K562 (cell line): ENCODE data around the gene SLC7A9. TPM values are rescaled to one million over a fixed set of nuclear protein-coding genes. Genes with fewer than 3 reads are reported as not detected.

Source experiments
- ATAC-seq: fragments of 200-7000 bp; cut with Tn5 transposase; 3 replicates; pipeline ENCODE4 v1.9.1; 2020; ENCODE audit warnings: moderate library complexity
- BruUV-seq: library from RNA; stranded (reverse); fragments of 400-500 nt; replicated peaks from 2 replicates; lab custom pipeline; 2021; lab: Mats Ljungman, UMichigan
- CTCF ChIA-PET: fragments of 300-600 bp; formaldehyde crosslinking; extraction: SDS; loops from one replicate; lab custom pipeline; 2021; ENCODE audit warnings: low intra/inter-chr PET ratio; lab: Yijun Ruan, JAX
- POLR2A ChIA-PET: fragments of 300-600, 350-650 bp; sonication (Branson Sonifier 250); formaldehyde crosslinking; extraction: SDS; loops from one replicate; lab custom pipeline; 2021; ENCODE audit warnings: antibody characterized with exemption, inconsistent platforms; lab: Yijun Ruan, JAX
- DNase-seq, 4 experiments: peaks; one replicate each; pipeline versions ENCODE4 v3.0.0 to v3.0.0-alpha.2; 2011 to 2018; ENCODE audit warnings: low spot score in 3 of 4, mixed read lengths in 3 of 4; ENCODE audit errors: extremely low read depth in 1 of 4
- FAIRE-seq: peaks from 2 replicates; lab custom pipeline; 2011; peaks lifted over from hg19 to GRCh38; lab: Jason Lieb, UNC
- H2AFZ ChIP-seq: 2 replicates; pipeline ENCODE4 v1.6.0; 2011; ENCODE audit warnings: low read depth, low read length, control low read depth, inconsistent platforms
- H3K27ac ChIP-seq: fragments of 200-600 bp; 3 replicates; pipeline ENCODE4 v1.8.0; 2011; ENCODE audit warnings: low read depth, mild to moderate bottlenecking, control low read depth, inconsistent platforms, low read length, moderate library complexity, mixed read lengths; ENCODE audit errors: extremely low read depth
- H3K27me3 ChIP-seq, 2 experiments: fragments of 300-600 bp in 1 of 2; 2 replicates in 1 of 2; 3 replicates in 1 of 2; pipeline versions ENCODE4 v1.6.0 to v1.8.0; 2011; ENCODE audit warnings: inconsistent platforms in 2 of 2, low read length in 2 of 2, mild to moderate bottlenecking in 1 of 2, mixed read lengths in 1 of 2, moderate library complexity in 1 of 2; ENCODE audit not compliant: control insufficient read depth in 2 of 2, insufficient read depth in 2 of 2
- H3K36me3 ChIP-seq: fragments of 300-600 bp; 3 replicates; pipeline ENCODE4 v1.8.0; 2011; ENCODE audit warnings: mild to moderate bottlenecking, low read length, inconsistent platforms; ENCODE audit not compliant: control insufficient read depth, insufficient read depth
- H3K4me1 ChIP-seq, 2 experiments: fragments of 200-600 bp in 1 of 2; replicated peaks in 1 of 2; 2 replicates in 1 of 2; 3 replicates in 1 of 2; pipeline versions ENCODE4 v1.5.1 to v1.8.0; 2011; ENCODE audit warnings: inconsistent platforms in 2 of 2, low read length in 2 of 2, mild to moderate bottlenecking in 1 of 2, mixed read lengths in 1 of 2, moderate library complexity in 1 of 2; ENCODE audit not compliant: control insufficient read depth in 2 of 2, insufficient read depth in 2 of 2
- H3K4me2 ChIP-seq: 2 replicates; pipeline ENCODE4 v1.6.1; 2011; ENCODE audit warnings: low read length, control low read depth, inconsistent platforms, mixed read lengths; ENCODE audit not compliant: insufficient read depth
- H3K4me3 ChIP-seq: fragments of 200-600 bp; sonication (generic), shearing (Covaris generic); 2 replicates; pipeline ENCODE4 v1.5.1; 2016; ENCODE audit warnings: control low read depth, inconsistent platforms
- H3K79me2 ChIP-seq: fragments of 200-600 bp; 3 replicates; pipeline ENCODE4 v1.8.0; 2011; ENCODE audit warnings: low read length, inconsistent platforms; ENCODE audit not compliant: control insufficient read depth, insufficient read depth
- H3K9ac ChIP-seq, 2 experiments: 2 replicates each; pipeline versions ENCODE4 v1.6.0 to v1.6.1; 2011; ENCODE audit warnings: low read depth in 2 of 2, low read length in 2 of 2, control low read depth in 1 of 2, inconsistent platforms in 1 of 2, mild to moderate bottlenecking in 1 of 2, mixed read lengths in 1 of 2; ENCODE audit not compliant: insufficient read depth in 1 of 2
- H3K9me1 ChIP-seq: one replicate; pipeline ENCODE4 v1.6.0; 2011; ENCODE audit warnings: inconsistent platforms, mild to moderate bottlenecking, low read length, moderate library complexity; ENCODE audit not compliant: control insufficient read depth, insufficient read depth
- H3K9me3 ChIP-seq: replicated peaks from 2 replicates; pipeline ENCODE4 v1.5.1; 2011; ENCODE audit warnings: low read depth, low read length, inconsistent platforms; ENCODE audit not compliant: control insufficient read depth, insufficient read depth
- H4K20me1 ChIP-seq: replicated peaks from 2 replicates; pipeline ENCODE4 v1.6.1; 2011; ENCODE audit warnings: low read length, inconsistent platforms, mixed read lengths; ENCODE audit not compliant: control insufficient read depth, insufficient read depth
- ATF6 ChIP-seq: sonication (generic); formaldehyde crosslinking; IDR thresholded peaks from 2 replicates; pipeline ENCODE4 v1.4.0; 2020; ENCODE audit warnings: mild to moderate bottlenecking, missing genetic modification reagents
- BMI1 ChIP-seq: fragments of 150-350 bp; IDR thresholded peaks from 2 replicates; pipeline ENCODE4 v1.6.1; 2014; ENCODE audit warnings: low read length
- BRF2 ChIP-seq: IDR thresholded peaks from 3 replicates; pipeline ENCODE4 v1.6.1; 2011; ENCODE audit warnings: borderline replicate concordance, mild to moderate bottlenecking; ENCODE audit not compliant: insufficient read length, insufficient read depth
- CHAMP1 ChIP-seq: fragments of 450-650 bp; IDR thresholded peaks from 2 replicates; pipeline ENCODE4 v1.6.1; 2016; ENCODE audit warnings: mild to moderate bottlenecking
- COPS2 ChIP-seq: fragments of 450-650 bp; conservative IDR thresholded peaks from 2 replicates; pipeline ENCODE4 v1.6.1; 2016; ENCODE audit warnings: mild to moderate bottlenecking, moderate library complexity
- CREM ChIP-seq: IDR thresholded peaks from 2 replicates; pipeline ENCODE4 v1.6.1; 2014; ENCODE audit warnings: antibody characterized with exemption, low read depth
- KLF1 ChIP-seq: fragments of 450-650 bp; IDR thresholded peaks from 2 replicates; pipeline ENCODE4 v1.6.1; 2016; ENCODE audit warnings: missing genetic modification characterization, missing compliant biosample characterization
- TAF1 ChIP-seq: IDR thresholded peaks from 2 replicates; pipeline ENCODE4 v1.6.1; 2011; ENCODE audit warnings: mild to moderate bottlenecking, low read length, moderate library complexity; ENCODE audit not compliant: insufficient read depth, control insufficient read depth, severe bottlenecking; ENCODE audit errors: extremely low read depth
- USF1 ChIP-seq: sonication (generic); formaldehyde crosslinking; IDR thresholded peaks from 2 replicates; pipeline ENCODE4 v1.9.0; 2022; ENCODE audit warnings: mild to moderate bottlenecking, missing genetic modification reagents
- ZNF639 ChIP-seq, 2 experiments: fragments of 200-800 bp in 1 of 2; sonication (Bioruptor generic) in 1 of 2; sonication (generic) in 1 of 2; formaldehyde crosslinking in 1 of 2; IDR thresholded peaks in 1 of 2; conservative IDR thresholded peaks in 1 of 2; 2 replicates each; pipeline versions ENCODE4 v1.5.0 to v1.6.1; 2016 to 2020; ENCODE audit warnings: missing compliant biosample characterization in 1 of 2, missing genetic modification characterization in 1 of 2, missing genetic modification reagents in 1 of 2
- WGBS: fragments of 100-300 bp; shearing (Covaris generic); methylation state at CpG from one replicate; pipeline ENCODE4 v1.1.6; 2016; ENCODE audit warnings: low coverage, mixed read lengths; ENCODE audit not compliant: insufficient coverage; ENCODE audit errors: missing lambda C conversion rate; 5-methylcytosine and 5-hydroxymethylcytosine counted together
- in situ Hi-C: fragments of 300-500 bp; cut with MboI; formaldehyde crosslinking; loops from 4 replicates; pipeline ENCODE4 v1.15.0; 2018; ENCODE audit warnings: inconsistent platforms, mixed read lengths
- intact Hi-C: fragments of 100-400 bp; cut with micrococcal nuclease; formaldehyde crosslinking; loops from 2 replicates; pipeline ENCODE4 v1.14.2; 2022
- polyA plus RNA-seq, 8 experiments: library from polyadenylated mRNA; depleted of rRNA in 4 of 8; stranded (reverse) in 5 of 8; unstranded in 3 of 8; fragments of >200 nt; fragmentation: Nextera tagmentation in 2 of 8; fragmentation: Illumina TruSeq in 1 of 8; extraction: Ambion mirVana in 2 of 8; extraction: Trizol in 1 of 8; gene quantifications; 2 replicates each; pipeline versions ENCODE4 v1.2.1 to v1.2.3, GENCODE V29; 2011 to 2014; ENCODE audit warnings: inconsistent platforms in 1 of 8, missing spikeins in 1 of 8
- total RNA-seq, 7 experiments: library from RNA; depleted of rRNA in 6 of 7; stranded (reverse); fragments of >200 nt in 6 of 7; fragmentation: Illumina TruSeq in 2 of 7; extraction: Trizol in 2 of 7; gene quantifications; 2 replicates each; pipeline versions ENCODE4 v1.2.1 to v1.2.3, GENCODE V29; 2011 to 2021; ENCODE audit warnings: low replicate concordance in 1 of 7

SLC7A9 gene
- total and polyA plus RNA-seq, 9 of the 15 experiments (the other 6 are each of a cell fraction or from before 2014, with no cell fraction given): not detected

GRCh38 chr19:32818536-32818935, 51.0 kb downstream of the SLC7A9 start (continued):
- TF ChIP-seq BRF2: no peak
- no peak for TF ChIP-seq CREM
- no peak for TF ChIP-seq BMI1
- no peak for TF ChIP-seq COPS2
- TF ChIP-seq KLF1 (tag): no peak
- no peak for TF ChIP-seq ATF6

- BruUV-seq: no TSS peak
- WGBS: 3% methylated on average over 17 of the region's 17 CpGs
- POLR2A ChIA-PET: interaction anchor here (0.6 to 2.2 kb wide), 3 partner anchors 11 to 67 kb away, joined by 4 to 9 read pairs (median 4); no protein-coding TSS in a partner anchor
- TF ChIP-seq TAF1 (no peak), USF1 (CRISPR knock-in tag) (no peak), ZNF639 (CRISPR knock-in tag; conservative IDR thresholded peaks at IDR 0.05 in 1 of 2, IDR thresholded peaks at IDR 0.05 in 1 of 2) (no peak), CHAMP1 (no peak)
Measured at GRCh38 chr19:32817569-32818476, 51.7 kb downstream of the SLC7A9 start.

More at GRCh38 chr19:32817569-32818476, 51.7 kb downstream of the SLC7A9 start:
- no peak overlapping the region for H3K9ac ChIP-seq
- H3K9me1 ChIP-seq: no peaks in the 10 kb centered on the region
- ATAC-seq: no peak
- intact Hi-C loops: no loop called here
- no peak overlapping the region for H3K27ac ChIP-seq
- no peak for FAIRE-seq
- peaks cover 15 to 50% of the 10 kb centered on the region in 2 experiments; a peak in 4 of 5 replicates for H3K27me3 ChIP-seq
- no peak overlapping the region for H3K4me3 ChIP-seq
- no peak overlapping the region for H2AFZ ChIP-seq
- no peak overlapping the region for H3K4me2 ChIP-seq
- in situ Hi-C loops: no loop called here
- H3K4me1 ChIP-seq: no peaks in the 10 kb centered on the region; a peak in 1 of 5 replicates
- no peak for DNase-seq
- no peaks in the 10 kb centered on the region for H3K36me3 ChIP-seq
- H3K9me3 ChIP-seq: no peaks in the 10 kb centered on the region
- no peaks in the 10 kb centered on the region; the same call in 1 of the 2 replicates for H4K20me1 ChIP-seq
- no peaks in the 10 kb centered on the region for H3K79me2 ChIP-seq
- CTCF ChIA-PET: no interaction called here
